HEK293 (cell line): ENCODE data around the gene CARM1.

Experiments
- CTCF ChIA-PET: fragments of 350-600 bp; formaldehyde crosslinking; extraction: SDS; loops from one replicate; lab custom pipeline; 2021; ENCODE audit warnings: antibody characterized with exemption; lab: Yijun Ruan, JAX
- POLR2A ChIA-PET: fragments of 300-600 bp; formaldehyde crosslinking; extraction: SDS; loops from one replicate; lab custom pipeline; 2020; ENCODE audit warnings: antibody characterized with exemption, inconsistent platforms; lab: Yijun Ruan, JAX
- H3K27ac ChIP-seq: fragments of 200-500 bp; sonication (Bioruptor generic); 2 replicates; pipeline ENCODE4 v1.5.1; 2014; ENCODE audit warnings: low read depth, low read length, control low read depth, inconsistent platforms; ENCODE audit errors: extremely low read depth
- H3K36me3 ChIP-seq, 2 experiments: fragments of 200-500 bp in 1 of 2; sonication (Bioruptor generic) in 1 of 2; 1 replicate in 1 of 2; 2 replicates in 1 of 2; pipeline ENCODE4 v1.5.1; 2014 to 2017; ENCODE audit warnings: inconsistent platforms in 2 of 2, low read length in 2 of 2; ENCODE audit not compliant: control insufficient read depth in 2 of 2, insufficient read depth in 1 of 2
- H3K4me1 ChIP-seq: fragments of 200-500 bp; sonication (Bioruptor generic); 2 replicates; pipeline ENCODE4 v1.5.1; 2014; ENCODE audit warnings: mild to moderate bottlenecking, low read length, inconsistent platforms; ENCODE audit not compliant: control insufficient read depth, insufficient read depth
- H3K4me3 ChIP-seq: 2 replicates; pipeline ENCODE4 v1.5.1; 2011; ENCODE audit warnings: low read depth, mild to moderate bottlenecking, control low read depth, low read length, moderate library complexity
- H3K9me3 ChIP-seq: fragments of 200-500 bp; sonication (Bioruptor generic); 2 replicates; pipeline ENCODE4 v1.5.1; 2014; ENCODE audit warnings: low read depth, low read length, inconsistent platforms; ENCODE audit not compliant: control insufficient read depth, insufficient read depth
- GLI2 ChIP-seq: fragments of 450-650 bp; formaldehyde crosslinking; IDR thresholded peaks from 2 replicates; pipeline ENCODE4; 2017; ENCODE audit warnings: missing biosample characterization, missing genetic modification characterization, low read depth, borderline replicate concordance
- HOXA7 ChIP-seq: sonication (generic); formaldehyde crosslinking; IDR thresholded peaks from 2 replicates; pipeline ENCODE4 v1.8.1; 2022; ENCODE audit warnings: missing genetic modification reagents, borderline replicate concordance
- INSM2 ChIP-seq: fragments of 450-650 bp; formaldehyde crosslinking; IDR thresholded peaks from 2 replicates; pipeline ENCODE4 v1.5.1; 2016; ENCODE audit warnings: missing biosample characterization, missing genetic modification characterization
- KLF1 ChIP-seq: fragments of 450-650 bp; formaldehyde crosslinking; IDR thresholded peaks from 2 replicates; pipeline ENCODE4 v1.5.1; 2016; ENCODE audit warnings: missing biosample characterization, missing genetic modification characterization
- SCRT1 ChIP-seq: fragments of 450-650 bp; formaldehyde crosslinking; IDR thresholded peaks from 2 replicates; pipeline ENCODE4 v1.5.1; 2016; ENCODE audit warnings: missing biosample characterization, missing genetic modification characterization, borderline replicate concordance
- ZBTB6 ChIP-seq: fragments of 450-650 bp; formaldehyde crosslinking; IDR thresholded peaks from 2 replicates; pipeline ENCODE4 v1.5.1; 2017; ENCODE audit warnings: missing biosample characterization, missing genetic modification characterization
- ZFP69B ChIP-seq: fragments of 450-650 bp; formaldehyde crosslinking; IDR thresholded peaks from 2 replicates; pipeline ENCODE4 v1.5.1; 2016; ENCODE audit warnings: missing biosample characterization, missing genetic modification characterization
- ZNF132 ChIP-seq: fragments of 450-650 bp; formaldehyde crosslinking; IDR thresholded peaks from 2 replicates; pipeline ENCODE4 v1.5.1; 2017; ENCODE audit warnings: missing biosample characterization, missing genetic modification characterization, borderline replicate concordance
- ZNF138 ChIP-seq: fragments of 450-650 bp; formaldehyde crosslinking; IDR thresholded peaks from 2 replicates; pipeline ENCODE4 v1.5.1; 2016; ENCODE audit warnings: missing biosample characterization, missing genetic modification characterization, borderline replicate concordance
- ZNF184 ChIP-seq: fragments of 450-650 bp; IDR thresholded peaks from 2 replicates; pipeline ENCODE4 v1.5.1; 2018; ENCODE audit warnings: missing biosample characterization, mild to moderate bottlenecking, missing genetic modification characterization
- ZNF362 ChIP-seq: fragments of 450-650 bp; formaldehyde crosslinking; IDR thresholded peaks from 2 replicates; pipeline ENCODE4 v1.5.1; 2016; ENCODE audit warnings: missing biosample characterization, missing genetic modification characterization
- ZNF514 ChIP-seq: fragments of 450-650 bp; formaldehyde crosslinking; IDR thresholded peaks from 2 replicates; pipeline ENCODE4 v1.5.1; 2016; ENCODE audit warnings: missing biosample characterization, missing genetic modification characterization
- ZNF645 ChIP-seq: fragments of 450-650 bp; formaldehyde crosslinking; IDR thresholded peaks from 2 replicates; pipeline ENCODE4; 2016; ENCODE audit warnings: missing biosample characterization, missing genetic modification characterization
- ZNF670 ChIP-seq: fragments of 450-650 bp; formaldehyde crosslinking; IDR thresholded peaks from 2 replicates; pipeline ENCODE4 v1.5.1; 2016; ENCODE audit warnings: missing biosample characterization, missing genetic modification characterization, low read depth
- ZNF776 ChIP-seq: fragments of 450-650 bp; formaldehyde crosslinking; IDR thresholded peaks from 2 replicates; pipeline ENCODE4 v1.5.0; 2017; ENCODE audit warnings: missing biosample characterization, missing genetic modification characterization, borderline replicate concordance
- TF ChIP-seq, protein P1 (sequence below): fragments of 450-650 bp; formaldehyde crosslinking; IDR thresholded peaks from 2 replicates; pipeline ENCODE4 v1.5.1; 2017; ENCODE audit warnings: missing biosample characterization, missing genetic modification characterization
- TF ChIP-seq, protein P2 (sequence below): fragments of 450-650 bp; formaldehyde crosslinking; IDR thresholded peaks from 2 replicates; pipeline ENCODE4 v1.5.1; 2017; ENCODE audit warnings: missing biosample characterization, missing genetic modification characterization

The CARM1 gene

DNA sequence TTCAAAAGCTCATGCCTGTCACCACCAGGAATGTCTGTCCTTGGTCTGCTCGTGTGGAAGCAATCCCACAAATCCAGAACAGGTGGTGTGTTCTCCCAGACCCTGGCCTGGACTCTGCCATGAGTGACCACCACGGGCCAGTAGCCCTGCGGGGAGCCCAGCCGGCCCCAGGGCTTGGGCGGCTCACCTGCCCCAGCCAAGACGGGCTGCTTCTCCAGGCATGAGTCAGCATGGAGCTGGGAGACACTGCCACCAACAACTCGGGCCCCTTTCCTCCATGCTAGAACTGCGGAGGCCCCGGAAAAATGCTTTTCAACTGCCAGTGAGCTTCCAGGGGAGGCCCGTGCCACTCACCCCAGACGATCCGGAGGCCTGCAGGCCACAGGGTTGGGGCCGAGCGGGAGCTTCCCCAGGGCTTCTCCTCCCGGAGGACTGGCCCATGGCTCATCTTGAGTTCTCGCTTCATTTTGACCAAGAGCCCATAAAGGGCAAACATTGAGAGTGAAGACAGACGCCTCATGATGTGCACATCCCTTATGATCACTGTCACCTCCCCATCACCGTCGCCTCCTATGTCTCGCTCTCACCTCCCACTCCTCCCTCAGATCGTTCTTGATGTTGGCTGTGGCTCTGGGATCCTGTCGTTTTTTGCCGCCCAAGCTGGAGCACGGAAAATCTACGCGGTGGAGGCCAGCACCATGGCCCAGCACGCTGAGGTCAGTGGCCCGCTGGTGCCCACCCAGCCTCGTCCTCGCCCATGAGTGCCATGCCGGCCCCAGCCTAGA, 40.4 kb downstream of the CARM1 start:
- ChIA-PET POLR2A (no interaction called here), CTCF (interaction anchor here (0.9 kb wide), 1 partner anchor 24 kb away, joined by 6 read pairs; no protein-coding TSS in a partner anchor)
- Histone ChIP-seq H3K4me3 (no peak overlapping the region), H3K27ac (no peak overlapping the region), H3K9me3 (no peaks in the 10 kb centered on the region), H3K4me1 (no peaks in the 10 kb centered on the region), H3K36me3 (peaks cover 7 to 80% of the 10 kb centered on the region in 2 experiments; a peak in 2 of 3 replicates)
- TF ChIP-seq ZNF776 (tag by site-specific recombination), result no peak
- no peak for TF ChIP-seq ZNF362 (tag by site-specific recombination)
- TF ChIP-seq ZNF184 (tag by site-specific recombination), result no peak
- no peak for TF ChIP-seq ZNF138 (tag by site-specific recombination)
- no peak for TF ChIP-seq GLI2
- no peak for TF ChIP-seq ZBTB6 (tag by site-specific recombination)
- TF ChIP-seq SCRT1 (tag by site-specific recombination), result no peak
- no peak for TF ChIP-seq HOXA7 (CRISPR knock-in tag)
- TF ChIP-seq ZNF132 (tag by site-specific recombination), result no peak
- TF ChIP-seq, protein P1, sequence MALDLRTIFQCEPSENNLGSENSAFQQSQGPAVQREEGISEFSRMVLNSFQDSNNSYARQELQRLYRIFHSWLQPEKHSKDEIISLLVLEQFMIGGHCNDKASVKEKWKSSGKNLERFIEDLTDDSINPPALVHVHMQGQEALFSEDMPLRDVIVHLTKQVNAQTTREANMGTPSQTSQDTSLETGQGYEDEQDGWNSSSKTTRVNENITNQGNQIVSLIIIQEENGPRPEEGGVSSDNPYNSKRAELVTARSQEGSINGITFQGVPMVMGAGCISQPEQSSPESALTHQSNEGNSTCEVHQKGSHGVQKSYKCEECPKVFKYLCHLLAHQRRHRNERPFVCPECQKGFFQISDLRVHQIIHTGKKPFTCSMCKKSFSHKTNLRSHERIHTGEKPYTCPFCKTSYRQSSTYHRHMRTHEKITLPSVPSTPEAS, result no peak
- TF ChIP-seq INSM2 (tag by site-specific recombination), result no peak
- TF ChIP-seq ZFP69B (tag by site-specific recombination), result no peak
- TF ChIP-seq KLF1 (tag by site-specific recombination), result no peak
- no peak for TF ChIP-seq ZNF514 (tag by site-specific recombination)
- no peak for TF ChIP-seq ZNF670
- no peak for TF ChIP-seq ZNF645 (tag by site-specific recombination)
- TF ChIP-seq, protein P2, sequence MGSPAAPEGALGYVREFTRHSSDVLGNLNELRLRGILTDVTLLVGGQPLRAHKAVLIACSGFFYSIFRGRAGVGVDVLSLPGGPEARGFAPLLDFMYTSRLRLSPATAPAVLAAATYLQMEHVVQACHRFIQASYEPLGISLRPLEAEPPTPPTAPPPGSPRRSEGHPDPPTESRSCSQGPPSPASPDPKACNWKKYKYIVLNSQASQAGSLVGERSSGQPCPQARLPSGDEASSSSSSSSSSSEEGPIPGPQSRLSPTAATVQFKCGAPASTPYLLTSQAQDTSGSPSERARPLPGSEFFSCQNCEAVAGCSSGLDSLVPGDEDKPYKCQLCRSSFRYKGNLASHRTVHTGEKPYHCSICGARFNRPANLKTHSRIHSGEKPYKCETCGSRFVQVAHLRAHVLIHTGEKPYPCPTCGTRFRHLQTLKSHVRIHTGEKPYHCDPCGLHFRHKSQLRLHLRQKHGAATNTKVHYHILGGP (tag by site-specific recombination), result no peak
